22Rv1 (cell line): ENCODE results near the gene CSMD2.

Experiments
- CTCF ChIP-seq: fragments of 450-650 bp; IDR thresholded peaks from 2 replicates; pipeline ENCODE4 v1.5.1; 2017; ENCODE audit warnings: mild to moderate bottlenecking
- ZFX ChIP-seq: fragments of 450-650 bp; IDR thresholded peaks from 2 replicates; pipeline ENCODE4 v1.6.1; 2017; ENCODE audit warnings: antibody characterized with exemption, borderline replicate concordance

- TF ChIP-seq CTCF (no peak), ZFX (no peak)
Measured at GRCh38 chr1:33990281-33990680, 174.7 kb downstream of the CSMD2 start.
